ENCODE measurements around the gene ZNF292. TPM values are rescaled to one million over a fixed set of nuclear protein-coding genes. Genes with fewer than 3 reads are reported as not detected.

The ZNF292 gene
- total and polyA plus RNA-seq, 10 of the 15 experiments (the other 5 are each of a cell fraction or from before 2014, with no cell fraction given), result 11.1 to 57.6 (median 30.6) TPM

DNA sequence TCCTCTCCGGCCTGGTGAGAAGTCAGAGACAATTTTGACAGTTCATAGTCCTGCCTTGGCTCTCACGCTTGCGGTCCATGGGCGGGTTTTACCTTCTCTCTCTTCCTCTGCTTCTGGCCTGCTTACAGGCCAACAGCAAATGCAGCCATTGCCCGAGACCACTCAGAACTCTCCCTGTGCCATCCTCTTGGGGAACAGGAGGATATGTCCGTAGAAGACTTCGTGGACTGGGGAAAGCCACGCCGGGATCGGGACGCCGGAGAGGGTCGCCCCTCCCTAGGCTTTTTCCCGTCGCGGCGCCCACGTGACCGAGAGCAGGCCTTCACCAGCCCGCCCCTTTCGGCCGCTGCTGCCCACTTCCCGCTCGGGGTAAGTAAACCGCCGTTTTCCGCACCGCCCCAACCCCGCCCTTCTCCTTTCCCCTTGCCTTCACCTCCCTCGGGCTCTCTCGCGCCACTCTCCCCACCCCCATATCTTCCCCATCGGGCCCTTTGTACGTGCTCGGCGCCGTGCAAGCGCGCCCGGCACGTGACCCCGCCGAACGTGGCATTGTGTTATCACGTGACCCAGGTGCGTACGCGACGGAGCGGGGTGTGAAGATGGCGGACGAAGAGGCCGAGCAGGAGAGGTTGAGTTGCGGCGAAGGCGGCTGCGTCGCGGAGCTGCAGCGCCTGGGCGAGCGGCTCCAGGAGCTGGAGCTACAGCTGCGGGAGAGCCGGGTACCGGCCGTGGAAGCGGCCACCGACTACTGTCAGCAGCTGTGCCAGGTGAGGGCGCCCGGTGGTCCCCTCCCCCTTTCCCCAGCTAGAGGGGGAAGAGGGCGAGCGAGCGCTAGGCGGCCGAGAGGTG, at the start of gene ZNF292 (continued):
- TF ChIP-seq, protein P1, sequence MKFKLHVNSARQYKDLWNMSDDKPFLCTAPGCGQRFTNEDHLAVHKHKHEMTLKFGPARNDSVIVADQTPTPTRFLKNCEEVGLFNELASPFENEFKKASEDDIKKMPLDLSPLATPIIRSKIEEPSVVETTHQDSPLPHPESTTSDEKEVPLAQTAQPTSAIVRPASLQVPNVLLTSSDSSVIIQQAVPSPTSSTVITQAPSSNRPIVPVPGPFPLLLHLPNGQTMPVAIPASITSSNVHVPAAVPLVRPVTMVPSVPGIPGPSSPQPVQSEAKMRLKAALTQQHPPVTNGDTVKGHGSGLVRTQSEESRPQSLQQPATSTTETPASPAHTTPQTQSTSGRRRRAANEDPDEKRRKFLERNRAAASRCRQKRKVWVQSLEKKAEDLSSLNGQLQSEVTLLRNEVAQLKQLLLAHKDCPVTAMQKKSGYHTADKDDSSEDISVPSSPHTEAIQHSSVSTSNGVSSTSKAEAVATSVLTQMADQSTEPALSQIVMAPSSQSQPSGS (IDR thresholded peaks at IDR 0.05; ENCODE audit: low read length), result no peak; the same call in 1 of the 2 replicates
- TF ChIP-seq RAD51 (IDR thresholded peaks at IDR 0.05) (peak; percentile 100), BRCA1 (IDR thresholded peaks at IDR 0.05; ENCODE audit: low read depth, low read length) (no peak), NFYB (IDR thresholded peaks at IDR 0.05; ENCODE audit: insufficient read depth, low read depth, low read length) (no peak), IKZF1 (conservative IDR thresholded peaks at IDR 0.05) (peak; percentile 93), RUNX3 (IDR thresholded peaks at IDR 0.05; ENCODE audit: low read length) (peak; percentile 79), PAX5 (IDR thresholded peaks at IDR 0.05; ENCODE audit: borderline replicate concordance, low read depth, low read length) (peak; percentile 18), TAF1 (IDR thresholded peaks at IDR 0.05; ENCODE audit: borderline replicate concordance, low read depth, low read length) (peak; percentile 83), POU2F2 (IDR thresholded peaks at IDR 0.05; ENCODE audit: borderline replicate concordance, low read depth, low read length) (peak; percentile 37; the same call in 2 of the 3 replicates), ASH2L (IDR thresholded peaks at IDR 0.05; ENCODE audit: borderline replicate concordance, low read depth) (peak; percentile 75), CBX5 (IDR thresholded peaks at IDR 0.05; ENCODE audit: low read depth) (peak; percentile 39; the same call in 1 of the 2 replicates), ZBED1 (IDR thresholded peaks at IDR 0.05; ENCODE audit: borderline replicate concordance) (no peak; the same call in 1 of the 2 replicates), CREM (IDR thresholded peaks at IDR 0.05; ENCODE audit: low read depth) (peak; percentile 85), TCF3 (IDR thresholded peaks at IDR 0.05; ENCODE audit: borderline replicate concordance, insufficient read depth, low read depth, low read length) (0 out of 2 replicates have a peak, but pooled peaks have one; percentile 65)
- TF ChIP-seq, protein P2, sequence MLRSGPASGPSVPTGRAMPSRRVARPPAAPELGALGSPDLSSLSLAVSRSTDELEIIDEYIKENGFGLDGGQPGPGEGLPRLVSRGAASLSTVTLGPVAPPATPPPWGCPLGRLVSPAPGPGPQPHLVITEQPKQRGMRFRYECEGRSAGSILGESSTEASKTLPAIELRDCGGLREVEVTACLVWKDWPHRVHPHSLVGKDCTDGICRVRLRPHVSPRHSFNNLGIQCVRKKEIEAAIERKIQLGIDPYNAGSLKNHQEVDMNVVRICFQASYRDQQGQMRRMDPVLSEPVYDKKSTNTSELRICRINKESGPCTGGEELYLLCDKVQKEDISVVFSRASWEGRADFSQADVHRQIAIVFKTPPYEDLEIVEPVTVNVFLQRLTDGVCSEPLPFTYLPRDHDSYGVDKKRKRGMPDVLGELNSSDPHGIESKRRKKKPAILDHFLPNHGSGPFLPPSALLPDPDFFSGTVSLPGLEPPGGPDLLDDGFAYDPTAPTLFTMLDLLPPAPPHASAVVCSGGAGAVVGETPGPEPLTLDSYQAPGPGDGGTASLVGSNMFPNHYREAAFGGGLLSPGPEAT (IDR thresholded peaks at IDR 0.05; ENCODE audit: low read depth), result peak; percentile 80
- TF ChIP-seq, protein P3, sequence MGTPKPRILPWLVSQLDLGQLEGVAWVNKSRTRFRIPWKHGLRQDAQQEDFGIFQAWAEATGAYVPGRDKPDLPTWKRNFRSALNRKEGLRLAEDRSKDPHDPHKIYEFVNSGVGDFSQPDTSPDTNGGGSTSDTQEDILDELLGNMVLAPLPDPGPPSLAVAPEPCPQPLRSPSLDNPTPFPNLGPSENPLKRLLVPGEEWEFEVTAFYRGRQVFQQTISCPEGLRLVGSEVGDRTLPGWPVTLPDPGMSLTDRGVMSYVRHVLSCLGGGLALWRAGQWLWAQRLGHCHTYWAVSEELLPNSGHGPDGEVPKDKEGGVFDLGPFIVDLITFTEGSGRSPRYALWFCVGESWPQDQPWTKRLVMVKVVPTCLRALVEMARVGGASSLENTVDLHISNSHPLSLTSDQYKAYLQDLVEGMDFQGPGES (IDR thresholded peaks at IDR 0.05), result peak; percentile 84
- TF ChIP-seq, protein P4, sequence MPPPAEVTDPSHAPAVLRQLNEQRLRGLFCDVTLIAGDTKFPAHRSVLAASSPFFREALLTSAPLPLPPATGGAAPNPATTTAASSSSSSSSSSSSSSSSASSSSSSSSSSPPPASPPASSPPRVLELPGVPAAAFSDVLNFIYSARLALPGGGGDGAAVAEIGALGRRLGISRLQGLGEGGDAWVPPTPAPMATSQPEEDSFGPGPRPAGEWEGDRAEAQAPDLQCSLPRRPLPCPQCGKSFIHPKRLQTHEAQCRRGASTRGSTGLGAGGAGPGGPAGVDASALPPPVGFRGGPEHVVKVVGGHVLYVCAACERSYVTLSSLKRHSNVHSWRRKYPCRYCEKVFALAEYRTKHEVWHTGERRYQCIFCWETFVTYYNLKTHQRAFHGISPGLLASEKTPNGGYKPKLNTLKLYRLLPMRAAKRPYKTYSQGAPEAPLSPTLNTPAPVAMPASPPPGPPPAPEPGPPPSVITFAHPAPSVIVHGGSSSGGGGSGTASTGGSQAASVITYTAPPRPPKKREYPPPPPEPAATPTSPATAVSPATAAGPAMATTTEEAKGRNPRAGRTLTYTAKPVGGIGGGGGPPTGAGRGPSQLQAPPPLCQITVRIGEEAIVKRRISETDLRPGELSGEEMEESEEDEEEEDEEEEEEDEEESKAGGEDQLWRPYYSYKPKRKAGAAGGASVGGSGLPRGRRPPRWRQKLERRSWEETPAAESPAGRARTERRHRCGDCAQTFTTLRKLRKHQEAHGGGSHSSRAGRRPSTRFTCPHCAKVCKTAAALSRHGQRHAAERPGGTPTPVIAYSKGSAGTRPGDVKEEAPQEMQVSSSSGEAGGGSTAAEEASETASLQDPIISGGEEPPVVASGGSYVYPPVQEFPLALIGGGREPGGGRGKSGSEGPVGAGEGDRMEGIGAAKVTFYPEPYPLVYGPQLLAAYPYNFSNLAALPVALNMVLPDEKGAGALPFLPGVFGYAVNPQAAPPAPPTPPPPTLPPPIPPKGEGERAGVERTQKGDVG (CRISPR knock-in tag; IDR thresholded peaks at IDR 0.05), result peak; percentile 96
- TF ChIP-seq, protein P5, sequence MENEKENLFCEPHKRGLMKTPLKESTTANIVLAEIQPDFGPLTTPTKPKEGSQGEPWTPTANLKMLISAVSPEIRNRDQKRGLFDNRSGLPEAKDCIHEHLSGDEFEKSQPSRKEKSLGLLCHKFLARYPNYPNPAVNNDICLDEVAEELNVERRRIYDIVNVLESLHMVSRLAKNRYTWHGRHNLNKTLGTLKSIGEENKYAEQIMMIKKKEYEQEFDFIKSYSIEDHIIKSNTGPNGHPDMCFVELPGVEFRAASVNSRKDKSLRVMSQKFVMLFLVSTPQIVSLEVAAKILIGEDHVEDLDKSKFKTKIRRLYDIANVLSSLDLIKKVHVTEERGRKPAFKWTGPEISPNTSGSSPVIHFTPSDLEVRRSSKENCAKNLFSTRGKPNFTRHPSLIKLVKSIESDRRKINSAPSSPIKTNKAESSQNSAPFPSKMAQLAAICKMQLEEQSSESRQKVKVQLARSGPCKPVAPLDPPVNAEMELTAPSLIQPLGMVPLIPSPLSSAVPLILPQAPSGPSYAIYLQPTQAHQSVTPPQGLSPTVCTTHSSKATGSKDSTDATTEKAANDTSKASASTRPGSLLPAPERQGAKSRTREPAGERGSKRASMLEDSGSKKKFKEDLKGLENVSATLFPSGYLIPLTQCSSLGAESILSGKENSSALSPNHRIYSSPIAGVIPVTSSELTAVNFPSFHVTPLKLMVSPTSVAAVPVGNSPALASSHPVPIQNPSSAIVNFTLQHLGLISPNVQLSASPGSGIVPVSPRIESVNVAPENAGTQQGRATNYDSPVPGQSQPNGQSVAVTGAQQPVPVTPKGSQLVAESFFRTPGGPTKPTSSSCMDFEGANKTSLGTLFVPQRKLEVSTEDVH (IDR thresholded peaks at IDR 0.05; ENCODE audit: low read depth, partially characterized antibody), result peak; percentile 40
